Vagina (tissue), 2 donors: ENCODE results near the gene SERPINH1.

Experiments
- POLR2A ChIP-seq, 2 donors: fragments of 450-650 bp; IDR thresholded peaks; one replicate each; pipeline ENCODE4 v1.6.1; 2017; ENCODE audit warnings: antibody characterized with exemption in 2 of 2, mild to moderate bottlenecking in 2 of 2, moderate library complexity in 2 of 2
- TF ChIP-seq, protein P1 (sequence below), 3 experiments: fragments of 450-650 bp in 2 of 3; fragments of 200-600 bp in 1 of 3; sonication (generic) in 1 of 3; IDR thresholded peaks; one replicate each; pipeline ENCODE4 v1.5.1; 2017 to 2019; ENCODE audit warnings: antibody characterized with exemption in 3 of 3, mild to moderate bottlenecking in 2 of 3, moderate library complexity in 2 of 3

GRCh38 chr11:75565221-75565814, 3.3 kb downstream of the SERPINH1 start:
- TF ChIP-seq, protein P1, sequence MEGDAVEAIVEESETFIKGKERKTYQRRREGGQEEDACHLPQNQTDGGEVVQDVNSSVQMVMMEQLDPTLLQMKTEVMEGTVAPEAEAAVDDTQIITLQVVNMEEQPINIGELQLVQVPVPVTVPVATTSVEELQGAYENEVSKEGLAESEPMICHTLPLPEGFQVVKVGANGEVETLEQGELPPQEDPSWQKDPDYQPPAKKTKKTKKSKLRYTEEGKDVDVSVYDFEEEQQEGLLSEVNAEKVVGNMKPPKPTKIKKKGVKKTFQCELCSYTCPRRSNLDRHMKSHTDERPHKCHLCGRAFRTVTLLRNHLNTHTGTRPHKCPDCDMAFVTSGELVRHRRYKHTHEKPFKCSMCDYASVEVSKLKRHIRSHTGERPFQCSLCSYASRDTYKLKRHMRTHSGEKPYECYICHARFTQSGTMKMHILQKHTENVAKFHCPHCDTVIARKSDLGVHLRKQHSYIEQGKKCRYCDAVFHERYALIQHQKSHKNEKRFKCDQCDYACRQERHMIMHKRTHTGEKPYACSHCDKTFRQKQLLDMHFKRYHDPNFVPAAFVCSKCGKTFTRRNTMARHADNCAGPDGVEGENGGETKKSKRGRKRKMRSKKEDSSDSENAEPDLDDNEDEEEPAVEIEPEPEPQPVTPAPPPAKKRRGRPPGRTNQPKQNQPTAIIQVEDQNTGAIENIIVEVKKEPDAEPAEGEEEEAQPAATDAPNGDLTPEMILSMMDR (IDR thresholded peaks at IDR 0.05): no peak
- no peak for TF ChIP-seq POLR2A (IDR thresholded peaks at IDR 0.05)
